ENCODE measurements around the gene OGFRL1.

DNA sequence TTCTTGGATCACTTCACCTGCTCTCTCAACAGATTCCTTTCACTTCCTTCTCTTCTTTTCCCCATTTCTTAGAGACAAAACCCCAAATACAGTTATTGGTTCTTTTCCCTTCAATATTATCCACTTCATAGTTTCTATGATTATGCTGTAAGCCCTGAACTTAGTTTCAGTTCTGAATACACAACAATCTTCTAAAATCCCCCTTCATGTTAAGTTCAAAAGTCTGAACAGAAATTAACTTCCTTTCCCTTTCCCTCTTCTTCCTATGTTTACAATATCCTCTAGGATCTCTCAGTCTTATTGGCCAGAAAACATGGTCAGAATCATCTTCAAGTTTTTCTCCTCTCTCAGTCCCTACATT, 57.7 kb downstream of the OGFRL1 start:
- TF ChIP-seq, protein P1, sequence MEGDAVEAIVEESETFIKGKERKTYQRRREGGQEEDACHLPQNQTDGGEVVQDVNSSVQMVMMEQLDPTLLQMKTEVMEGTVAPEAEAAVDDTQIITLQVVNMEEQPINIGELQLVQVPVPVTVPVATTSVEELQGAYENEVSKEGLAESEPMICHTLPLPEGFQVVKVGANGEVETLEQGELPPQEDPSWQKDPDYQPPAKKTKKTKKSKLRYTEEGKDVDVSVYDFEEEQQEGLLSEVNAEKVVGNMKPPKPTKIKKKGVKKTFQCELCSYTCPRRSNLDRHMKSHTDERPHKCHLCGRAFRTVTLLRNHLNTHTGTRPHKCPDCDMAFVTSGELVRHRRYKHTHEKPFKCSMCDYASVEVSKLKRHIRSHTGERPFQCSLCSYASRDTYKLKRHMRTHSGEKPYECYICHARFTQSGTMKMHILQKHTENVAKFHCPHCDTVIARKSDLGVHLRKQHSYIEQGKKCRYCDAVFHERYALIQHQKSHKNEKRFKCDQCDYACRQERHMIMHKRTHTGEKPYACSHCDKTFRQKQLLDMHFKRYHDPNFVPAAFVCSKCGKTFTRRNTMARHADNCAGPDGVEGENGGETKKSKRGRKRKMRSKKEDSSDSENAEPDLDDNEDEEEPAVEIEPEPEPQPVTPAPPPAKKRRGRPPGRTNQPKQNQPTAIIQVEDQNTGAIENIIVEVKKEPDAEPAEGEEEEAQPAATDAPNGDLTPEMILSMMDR (IDR thresholded peaks at IDR 0.05; ENCODE audit: insufficient read depth, low read length): no peak
- TF ChIP-seq REST (IDR thresholded peaks at IDR 0.05; ENCODE audit: insufficient replicate concordance, low read depth) (no peak), POLR2AphosphoS5 (IDR thresholded peaks at IDR 0.05; ENCODE audit: low read depth) (no peak)
